Gastrocnemius medialis (tissue), 4 donors: Measurements from ENCODE around the gene SATB2. TPM values are rescaled to one million over a fixed set of nuclear protein-coding genes. Genes with fewer than 3 reads are reported as not detected.

ENCODE experiments used
- ATAC-seq, 2 donors: fragments of 150-250 bp; one replicate each; pipeline ENCODE4 v1.9.1; 2016
- DNase-seq, 2 donors: peaks; one replicate each; pipeline ENCODE4 v3.0.0-alpha.2; 2019
- H3K27ac ChIP-seq, 4 donors: fragments of 200-600 bp; sonication (generic); 1 replicate in 1 of 4; 2 replicates in 3 of 4; pipeline ENCODE4 v1.5.1; 2016 to 2018; ENCODE audit warnings: mild to moderate bottlenecking in 2 of 4, moderate library complexity in 1 of 4
- H3K27me3 ChIP-seq, 3 donors: fragments of 200-600 bp; sonication (generic) in 2 of 3; 1 replicate in 1 of 3; 2 replicates in 2 of 3; pipeline versions ENCODE4 v1.5.1 to v1.6.0; 2016 to 2019; ENCODE audit warnings: mild to moderate bottlenecking in 1 of 3, moderate library complexity in 1 of 3
- H3K36me3 ChIP-seq, 2 donors: fragments of 200-600 bp; sonication (generic) in 1 of 2; one replicate each; pipeline ENCODE4 v1.5.1; 2017 to 2018
- H3K4me1 ChIP-seq, 2 donors: fragments of 200-600 bp; sonication (generic) in 1 of 2; one replicate each; pipeline ENCODE4 v1.5.1; 2016 to 2017; ENCODE audit warnings: mild to moderate bottlenecking in 2 of 2
- H3K4me3 ChIP-seq, 4 donors: fragments of 200-600 bp; sonication (generic) in 3 of 4; 1 replicate in 1 of 4; 2 replicates in 3 of 4; pipeline ENCODE4 v1.5.1; 2016 to 2019; ENCODE audit warnings: mild to moderate bottlenecking in 2 of 4
- H3K9me3 ChIP-seq, 3 donors: fragments of 200-600 bp; sonication (generic) in 2 of 3; 1 replicate in 1 of 3; 2 replicates in 2 of 3; pipeline ENCODE4 v1.5.1; 2016 to 2019
- CTCF ChIP-seq, 5 experiments: fragments of 450-650 bp in 3 of 5; fragments of 200-600 bp in 2 of 5; sonication (generic) in 2 of 5; IDR thresholded peaks in 4 of 5; conservative IDR thresholded peaks in 1 of 5; 1 replicate in 4 of 5; 2 replicates in 1 of 5; pipeline ENCODE4 v1.5.1; 2016 to 2019; ENCODE audit warnings: antibody characterized with exemption in 5 of 5, mild to moderate bottlenecking in 3 of 5, moderate library complexity in 3 of 5
- POLR2A ChIP-seq, 2 donors: fragments of 450-650 bp; IDR thresholded peaks; one replicate each; pipeline ENCODE4 v1.6.1; 2017; ENCODE audit warnings: antibody characterized with exemption in 2 of 2, mild to moderate bottlenecking in 2 of 2, moderate library complexity in 2 of 2
- in situ Hi-C, 4 donors: fragments of 200-750 bp; cut with MboI; loops; one replicate each; pipeline versions ENCODE4 v1.15.0 to v1.8.0; 2017; ENCODE audit warnings: low sequenced_read_pairs in 4 of 4
- intact Hi-C: fragments of 100-400 bp; cut with DNase I; formaldehyde crosslinking; loops from one replicate; pipeline ENCODE4 v1.15.1; 2023; ENCODE audit warnings: low total_unique reads
- total RNA-seq, 4 donors: library from RNA; depleted of rRNA; stranded (reverse); fragments of >200 nt; gene quantifications; one replicate each; pipeline versions ENCODE4 v1.1.0 to v1.2.3, GENCODE V29; 2016

Gene SATB2
- total RNA-seq, 4 donors from 2014 or later: 2.0 to 6.4 (median 4.5) TPM

GRCh38 chr2:199458806-199459285 is 1.1 kb upstream of the SATB2 start:
- intact Hi-C loops (no loop called here), in situ Hi-C loops (no loop called here)
- Histone ChIP-seq H3K4me3 (peak overlapping the region; percentile 85 to 96 (median 90)), H3K4me1 (peaks cover 22 to 48% of the 10 kb centered on the region in 2 donors), H3K27me3 (peaks cover 73 to 74% (median 74%) of the 10 kb centered on the region in 3 donors), H3K27ac (peak overlapping the region; percentile 77 to 86 (median 84)), H3K36me3 (no peaks in the 10 kb centered on the region), H3K9me3 (no peaks in the 10 kb centered on the region)
- TF ChIP-seq CTCF (IDR thresholded peaks at IDR 0.05 in 4 of 5, conservative IDR thresholded peaks at IDR 0.05 in 1 of 5): no peak
- TF ChIP-seq POLR2A (IDR thresholded peaks at IDR 0.05): peak in 1 of 2 donors; percentile 42
- ATAC-seq (peak; percentile 46 to 48), DNase-seq (no peak)

GRCh38 chr2:199458009-199458805 is 468 bp upstream of the SATB2 start:
- DNase-seq (no peak), ATAC-seq (peak; percentile 4 to 19)
- Histone ChIP-seq H3K27ac (peak overlapping the region; percentile 77 to 86 (median 84)), H3K9me3 (no peaks in the 10 kb centered on the region), H3K36me3 (no peaks in the 10 kb centered on the region), H3K4me1 (peaks cover 22 to 43% of the 10 kb centered on the region in 2 donors), H3K27me3 (peaks cover 69 to 73% (median 71%) of the 10 kb centered on the region in 3 donors), H3K4me3 (peak overlapping the region; percentile 85 to 96 (median 90))
- TF ChIP-seq CTCF (IDR thresholded peaks at IDR 0.05 in 4 of 5, conservative IDR thresholded peaks at IDR 0.05 in 1 of 5): no peak
- no peak for TF ChIP-seq POLR2A (IDR thresholded peaks at IDR 0.05)
- intact Hi-C loops: no loop called here
- in situ Hi-C loops: no loop called here

GRCh38 chr2:199456383-199457146 is 1.2 kb downstream of the SATB2 start:
- intact Hi-C loops (no loop called here), in situ Hi-C loops (no loop called here)
- Histone ChIP-seq H3K4me1 (peaks cover 22 to 35% of the 10 kb centered on the region in 2 donors), H3K9me3 (no peaks in the 10 kb centered on the region), H3K27ac (no peak overlapping the region), H3K27me3 (peaks cover 52 to 73% (median 69%) of the 10 kb centered on the region in 3 donors), H3K36me3 (no peaks in the 10 kb centered on the region), H3K4me3 (peak overlapping the region; percentile 85 to 96 (median 90))
- no peak for ATAC-seq
- no peak for DNase-seq
- TF ChIP-seq CTCF (IDR thresholded peaks at IDR 0.05 in 4 of 5, conservative IDR thresholded peaks at IDR 0.05 in 1 of 5) (no peak), POLR2A (IDR thresholded peaks at IDR 0.05) (no peak)

GRCh38 chr2:199455545-199456382 is 2.0 kb downstream of the SATB2 start:
- in situ Hi-C loops (no loop called here), intact Hi-C loops (no loop called here)
- Histone ChIP-seq H3K4me1 (peaks cover 22 to 35% of the 10 kb centered on the region in 2 donors), H3K36me3 (no peaks in the 10 kb centered on the region), H3K27me3 (peaks cover 44 to 67% (median 65%) of the 10 kb centered on the region in 3 donors), H3K4me3 (peak overlapping the region; percentile 85 to 96 (median 90)), H3K27ac (no peak overlapping the region), H3K9me3 (no peaks in the 10 kb centered on the region)
- no peak for DNase-seq
- TF ChIP-seq CTCF (IDR thresholded peaks at IDR 0.05 in 4 of 5, conservative IDR thresholded peaks at IDR 0.05 in 1 of 5) (no peak), POLR2A (IDR thresholded peaks at IDR 0.05) (no peak)
- no peak for ATAC-seq
